Kidney glomerular epithelial cell (primary cell): ENCODE measurements around the gene STOML3.
A peak's percentile ranks its signal among the peaks of the same experiment; 100 is the strongest.
"Not testable (repeated sequence)": the region's sequence is repeated elsewhere in the genome, so short reads cannot be mapped to it uniquely, and the experiment has no call there.

Experiments used
- DNase-seq: peaks from one replicate; lab custom pipeline; 2025; lab: John Stamatoyannopoulos, UW

The STOML3 gene, protein sequence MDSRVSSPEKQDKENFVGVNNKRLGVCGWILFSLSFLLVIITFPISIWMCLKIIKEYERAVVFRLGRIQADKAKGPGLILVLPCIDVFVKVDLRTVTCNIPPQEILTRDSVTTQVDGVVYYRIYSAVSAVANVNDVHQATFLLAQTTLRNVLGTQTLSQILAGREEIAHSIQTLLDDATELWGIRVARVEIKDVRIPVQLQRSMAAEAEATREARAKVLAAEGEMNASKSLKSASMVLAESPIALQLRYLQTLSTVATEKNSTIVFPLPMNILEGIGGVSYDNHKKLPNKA

DNA sequence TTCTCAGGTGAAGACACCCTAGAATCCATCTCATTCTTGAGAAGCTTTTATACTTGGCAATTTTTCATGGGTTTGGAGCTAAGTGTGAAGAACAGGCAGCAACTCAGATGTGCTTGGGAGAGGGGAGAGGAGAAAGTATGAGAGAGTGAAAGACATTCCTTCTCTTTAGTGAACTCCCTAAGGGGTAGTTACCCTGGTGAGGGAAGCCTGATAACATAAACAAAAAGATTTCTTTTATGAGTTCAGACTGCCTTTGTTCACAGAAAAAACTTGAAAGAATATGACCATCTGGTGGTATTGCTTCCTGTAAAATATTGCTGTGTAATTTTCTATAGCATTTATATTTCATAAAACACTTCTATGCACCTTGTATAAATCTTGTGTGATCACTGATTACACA lies at the start of gene STOML3:
STOML3 (minus strand) TSS at position 139 of the 400 bp plus-strand sequence; CDS start at position 29, 110 bp downstream.
- no peak for DNase-seq

DNA sequence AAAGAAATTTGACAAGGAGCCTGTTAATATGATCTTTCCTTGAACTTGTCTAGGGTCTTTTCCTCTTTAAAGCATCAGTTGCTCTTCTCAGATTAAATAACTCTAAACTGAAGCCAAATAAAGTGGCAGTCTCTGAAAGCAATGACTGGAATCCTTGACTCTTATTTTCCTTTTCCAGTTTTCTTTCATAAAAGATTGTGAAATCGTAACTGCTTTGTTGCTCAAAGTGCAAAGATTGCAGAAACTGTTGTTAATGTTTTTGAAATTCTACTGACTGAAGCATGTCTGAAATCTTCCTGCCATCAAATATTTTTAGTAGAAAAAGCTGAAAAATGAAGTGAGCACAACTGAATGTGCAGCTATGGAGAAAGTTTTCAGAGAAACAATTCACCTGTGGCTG lies 49.6 kb upstream of the STOML3 start:
- DNase-seq = no peak

GRCh38 chr13:39039041-39039440 lies 48.4 kb upstream of the STOML3 start:
- no peak for DNase-seq

- DNase-seq = no peak
Measured at GRCh38 chr13:39038569-39039030, 48.0 kb upstream of the STOML3 start.

DNA sequence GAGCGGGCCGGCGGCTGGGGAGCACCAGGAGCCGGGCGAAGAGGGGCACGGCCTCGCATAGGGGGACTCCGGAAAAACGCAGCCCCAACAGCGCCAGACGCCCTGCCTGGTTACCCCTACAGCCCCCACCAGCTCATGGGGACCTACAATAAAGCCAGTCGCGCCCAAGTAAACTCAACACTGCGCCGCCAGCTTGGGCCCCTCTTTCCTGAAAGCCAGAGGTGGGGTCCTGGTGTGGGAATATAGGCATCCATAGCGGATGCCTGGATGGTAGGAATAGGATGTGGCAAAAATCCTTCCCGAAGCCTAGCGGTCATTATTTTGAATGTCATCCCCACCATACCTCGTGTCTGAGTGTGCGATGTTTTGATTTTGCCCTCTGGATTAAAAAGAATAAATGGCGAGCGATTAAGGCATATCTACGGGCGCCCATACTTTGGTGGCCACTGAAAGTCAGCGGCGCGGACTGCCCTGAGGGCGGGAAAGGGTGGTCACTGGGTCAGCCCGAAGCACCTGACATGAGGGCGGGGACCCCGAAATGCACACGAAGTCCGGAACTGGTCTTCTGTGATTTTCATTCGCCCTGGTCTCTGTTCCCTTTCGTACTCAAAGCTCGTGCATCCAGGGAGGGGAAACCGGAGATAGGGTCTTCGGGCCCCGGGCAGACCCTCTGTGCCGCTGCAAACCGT lies 47.4 kb upstream of the STOML3 start, which contains the start of the genes NHLRC3 and PROSER1:
NHLRC3 (plus strand) TSS at position 577 of the 689 bp plus-strand sequence. CDS start 184 bp downstream, outside the sequence.
PROSER1 (minus strand) TSS at position 210 of the 689 bp plus-strand sequence. CDS start 847 bp downstream, outside the sequence.
- DNase-seq = peak; percentile 92

- DNase-seq = peak; percentile 24
Measured at GRCh38 chr13:39037410-39037879, 46.8 kb upstream of the STOML3 start.

DNA sequence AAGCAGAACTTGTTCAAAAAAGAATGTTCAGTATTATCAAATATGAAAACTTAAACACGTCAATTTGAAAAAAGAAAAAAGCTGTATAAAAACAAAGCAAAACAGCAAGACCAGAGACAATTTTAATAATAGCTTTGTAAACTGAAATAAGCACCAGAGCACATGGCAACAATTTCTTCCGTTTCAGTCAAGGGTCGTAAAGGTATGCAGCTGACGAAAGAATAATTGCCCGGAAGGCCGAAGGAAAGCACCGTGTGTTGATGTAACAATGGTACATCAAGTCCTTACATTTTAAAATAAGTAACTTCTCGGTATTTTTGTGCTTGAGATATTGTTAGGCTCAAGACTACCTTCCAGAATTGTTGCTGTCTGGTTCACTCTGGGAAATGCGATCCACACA lies 45.6 kb upstream of the STOML3 start:
- peak; percentile 25 for DNase-seq

DNA sequence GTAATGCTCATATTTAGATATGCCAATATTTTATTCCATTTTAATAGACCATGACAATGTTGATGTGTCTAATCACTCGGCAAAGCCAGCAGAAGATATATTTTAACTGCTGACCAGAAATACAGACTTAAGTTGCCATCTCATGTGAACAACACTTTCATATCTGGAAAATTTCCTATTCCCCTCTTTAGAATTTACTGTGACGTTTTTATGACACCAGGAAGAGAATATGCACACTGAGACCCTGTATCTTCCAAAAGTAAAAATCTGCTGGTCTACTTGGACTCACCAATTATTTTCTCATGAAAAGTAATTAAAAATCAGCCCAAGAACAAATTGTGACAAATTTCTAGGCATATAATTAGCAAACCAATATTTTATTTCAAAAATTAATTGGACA lies 45.2 kb upstream of the STOML3 start:
- no peak for DNase-seq

- DNase-seq = no peak
Measured at GRCh38 chr13:39035204-39035603, 44.6 kb upstream of the STOML3 start.

DNA sequence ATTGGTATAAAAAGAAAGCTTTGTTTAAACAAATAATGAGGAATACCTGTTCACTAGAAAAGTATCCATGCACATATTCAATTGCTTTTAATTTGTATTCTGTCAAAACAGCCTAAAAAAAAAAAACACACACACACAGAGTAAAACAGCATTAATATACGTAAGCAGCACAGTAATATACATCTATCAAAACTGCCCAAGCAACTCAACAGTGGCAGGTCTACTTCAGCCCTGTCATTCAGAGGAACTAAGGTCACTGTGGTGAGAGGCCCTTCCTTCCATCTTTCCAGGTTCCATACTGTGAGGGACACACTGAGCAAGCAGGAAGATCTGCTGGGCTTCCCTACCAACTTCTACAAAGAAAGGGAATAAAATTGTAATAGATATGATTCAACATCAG lies 43.5 kb upstream of the STOML3 start:
- DNase-seq = no peak

- DNase-seq = no peak
Measured at GRCh38 chr13:39032150-39032549, 41.5 kb upstream of the STOML3 start.

DNA sequence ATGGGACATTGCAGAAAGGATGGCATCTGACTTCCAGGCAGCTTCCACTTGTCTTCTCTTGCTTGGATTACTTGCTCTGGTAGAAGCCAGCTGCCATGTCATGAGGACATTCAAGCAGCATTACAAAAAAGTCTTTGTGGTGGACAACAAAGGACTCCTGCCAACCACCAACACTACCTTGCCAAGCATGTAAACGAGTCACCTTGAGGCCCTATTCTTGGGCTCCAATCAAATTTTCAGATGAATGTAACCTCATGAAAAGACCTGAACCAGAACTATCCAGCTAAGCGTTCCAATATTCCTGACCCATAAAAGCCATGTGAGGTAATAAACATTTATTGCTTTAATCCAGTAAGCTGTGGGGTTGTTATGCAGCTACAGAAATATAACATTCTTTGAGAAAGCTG lies 34.8 kb upstream of the STOML3 start:
- no peak for DNase-seq

GRCh38 chr13:39023761-39024160 lies 33.1 kb upstream of the STOML3 start:
- no peak for DNase-seq

- no peak for DNase-seq
Measured at GRCh38 chr13:39023316-39023715, 32.7 kb upstream of the STOML3 start.

- DNase-seq = no peak
Measured at GRCh38 chr13:39020853-39021462, 30.3 kb upstream of the STOML3 start.

DNA sequence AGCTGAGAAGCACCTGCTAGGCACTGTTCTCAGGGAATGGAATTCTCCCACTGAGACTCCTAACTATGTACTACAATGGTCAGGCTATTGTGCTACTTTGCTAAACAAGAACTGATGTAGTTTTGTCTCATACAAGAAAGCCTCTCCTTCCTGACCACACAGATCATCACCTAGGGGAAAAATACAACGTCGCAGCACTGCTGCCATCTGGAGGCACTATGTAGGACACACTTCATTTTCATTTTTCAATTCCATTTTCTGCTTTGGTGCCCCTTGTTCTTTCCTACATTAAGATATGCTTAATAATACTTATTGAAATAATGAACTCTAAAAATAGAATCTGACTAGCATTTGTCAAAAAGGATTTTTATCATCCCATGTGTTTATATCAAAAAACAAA lies 26.2 kb upstream of the STOML3 start:
- peak; percentile 25 for DNase-seq

DNA sequence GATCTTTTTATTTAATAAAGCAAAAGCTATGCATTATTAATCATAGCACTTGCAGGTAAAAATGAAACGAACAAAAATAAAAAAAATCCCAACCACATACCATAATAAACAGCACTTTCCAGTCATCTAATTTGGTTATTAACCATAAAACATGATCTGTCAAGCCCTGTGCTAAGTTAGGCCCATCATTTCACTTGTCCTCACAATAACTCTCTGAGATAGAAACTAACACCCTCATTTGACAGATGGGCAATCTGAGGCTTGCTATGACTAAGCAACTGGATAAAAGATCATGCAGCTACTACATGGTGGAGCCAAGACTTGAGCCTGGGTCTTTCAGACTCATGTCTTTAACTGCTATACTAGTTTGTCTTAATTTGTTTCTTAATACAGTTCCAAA lies 25.5 kb upstream of the STOML3 start:
- DNase-seq = no peak

- DNase-seq = no peak
Measured at GRCh38 chr13:39013462-39013861, 22.8 kb upstream of the STOML3 start.

GRCh38 chr13:39012608-39013007 lies 22.0 kb upstream of the STOML3 start:
- DNase-seq = no peak

GRCh38 chr13:39006371-39007111 lies 15.9 kb upstream of the STOML3 start:
- not testable (repeated sequence) for DNase-seq

DNA sequence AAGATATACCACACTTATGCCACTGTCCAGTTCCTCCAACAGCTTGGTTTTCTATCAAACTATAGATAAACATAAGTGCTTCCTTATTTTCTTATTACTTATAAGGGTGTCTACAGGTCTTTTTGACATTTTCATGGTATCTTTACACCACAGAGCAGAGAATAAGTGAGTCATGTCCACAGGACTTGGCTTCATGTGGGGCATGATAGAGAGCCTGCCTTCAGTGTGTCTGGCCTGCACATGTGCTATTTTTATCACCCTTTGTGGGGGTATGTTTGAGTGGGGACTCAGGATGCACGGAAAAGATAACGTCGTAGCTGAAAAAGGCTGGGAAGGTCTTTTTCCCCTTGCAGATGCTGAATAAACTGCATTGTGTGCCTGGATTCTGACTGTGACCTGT lies 8.1 kb upstream of the STOML3 start:
- no peak for DNase-seq

GRCh38 chr13:38993381-38993780 lies 2.8 kb upstream of the STOML3 start:
- DNase-seq = no peak
